Activated naive CD8-positive, alpha-beta T cell treated with anti-CD3 and anti-CD28 coated beads, Interleukin-2, amount 10 ng/mL, durations not matched to agents 7 days and 5 days (primary cell): Measurements from ENCODE around the gene ARID5A. TPM values are rescaled to one million over a fixed set of nuclear protein-coding genes. Genes with fewer than 3 reads are reported as not detected.

Experiments
- ATAC-seq: fragments of 150-1000 bp; cut with Tn5 transposase; one replicate; pipeline ENCODE4 v1.10.0; 2021; ENCODE audit warnings: low read depth, moderate library complexity
- POLR2A ChIA-PET: fragments of 350-600 bp; sonication (Branson Sonifier 250); formaldehyde crosslinking; loops from one replicate; lab custom pipeline; 2021; ENCODE audit warnings: antibody characterized with exemption; lab: Charles Lee
- DNase-seq: peaks from one replicate; pipeline ENCODE4 v3.0.0; 2021
- H3K27ac Mint-ChIP-seq: one replicate; pipeline ENCODE4 v1.8.0; 2022; ENCODE audit warnings: mild to moderate bottlenecking, mixed read lengths
- H3K27me3 Mint-ChIP-seq: one replicate; pipeline ENCODE4 v1.8.0; 2022; ENCODE audit warnings: mild to moderate bottlenecking, moderate library complexity, mixed read lengths
- H3K36me3 Mint-ChIP-seq: one replicate; pipeline ENCODE4 v1.8.0; 2021; ENCODE audit warnings: mild to moderate bottlenecking, mixed read lengths
- H3K4me1 Mint-ChIP-seq: one replicate; pipeline ENCODE4 v1.8.0; 2021; ENCODE audit warnings: mixed read lengths
- H3K4me3 Mint-ChIP-seq: one replicate; pipeline ENCODE4 v1.8.0; 2022; ENCODE audit warnings: mild to moderate bottlenecking, moderate library complexity, mixed read lengths
- H3K9me3 Mint-ChIP-seq: one replicate; pipeline ENCODE4 v1.8.0; 2021; ENCODE audit warnings: mixed read lengths
- total RNA-seq, 2 experiments: library from RNA; stranded (reverse); gene quantifications; one replicate each; pipeline ENCODE4 v1.2.3, GENCODE V29; 2021

Gene ARID5A
- total RNA-seq, 2 experiments from 2014 or later: 62.1 to 62.8 TPM

DNA sequence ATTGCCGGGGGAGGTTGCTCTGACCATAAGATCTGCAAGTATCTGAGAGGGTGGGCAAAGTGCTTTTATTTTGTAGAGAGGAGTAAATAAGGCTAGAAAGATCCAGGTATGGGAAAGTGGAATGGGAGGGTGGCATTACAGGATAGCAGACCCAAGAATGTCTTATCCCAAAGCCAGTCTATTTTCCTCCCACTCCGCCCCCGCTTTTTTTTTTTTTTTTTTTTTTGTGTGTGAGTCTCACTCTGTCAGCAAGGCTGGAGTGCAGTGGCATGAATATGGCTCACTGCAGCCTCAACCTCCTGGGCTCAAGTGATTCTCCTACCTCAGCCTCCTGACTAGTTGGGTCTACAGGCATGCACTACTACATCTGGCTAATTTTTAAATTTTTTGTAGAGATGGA lies 31.5 kb downstream of the ARID5A start:
- DNase-seq (no peak), ATAC-seq (no peak)
- peaks cover 8% of the 10 kb centered on the region for H3K27me3 Mint-ChIP-seq
- no peaks in the 10 kb centered on the region for H3K4me1 Mint-ChIP-seq
- no peak overlapping the region for H3K4me3 Mint-ChIP-seq
- no peaks in the 10 kb centered on the region for H3K9me3 Mint-ChIP-seq
- H3K36me3 Mint-ChIP-seq: peaks cover 1% of the 10 kb centered on the region
- H3K27ac Mint-ChIP-seq: no peak overlapping the region
- POLR2A ChIA-PET: no interaction called here

DNA sequence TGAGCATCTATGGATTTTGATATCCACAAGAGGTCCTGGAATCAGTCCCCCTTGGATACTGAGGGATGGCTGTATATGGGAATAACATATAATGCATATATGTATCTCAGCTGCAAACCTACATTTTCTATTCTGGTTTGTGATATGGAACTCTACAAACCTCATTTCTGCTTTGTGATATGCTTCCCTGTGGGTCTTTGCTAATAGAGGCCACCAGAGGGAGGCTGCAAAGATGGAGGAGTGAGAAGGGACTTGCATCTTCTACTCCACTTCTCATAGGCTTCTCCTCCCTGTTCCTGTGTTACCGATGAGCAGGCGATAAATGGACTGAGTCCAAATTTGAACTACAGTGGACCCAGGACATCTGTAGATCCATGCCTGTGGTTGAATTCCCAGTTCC lies 37.8 kb downstream of the ARID5A start:
- H3K36me3 Mint-ChIP-seq: no peaks in the 10 kb centered on the region
- POLR2A ChIA-PET: no interaction called here
- H3K4me3 Mint-ChIP-seq: no peak overlapping the region

DNA sequence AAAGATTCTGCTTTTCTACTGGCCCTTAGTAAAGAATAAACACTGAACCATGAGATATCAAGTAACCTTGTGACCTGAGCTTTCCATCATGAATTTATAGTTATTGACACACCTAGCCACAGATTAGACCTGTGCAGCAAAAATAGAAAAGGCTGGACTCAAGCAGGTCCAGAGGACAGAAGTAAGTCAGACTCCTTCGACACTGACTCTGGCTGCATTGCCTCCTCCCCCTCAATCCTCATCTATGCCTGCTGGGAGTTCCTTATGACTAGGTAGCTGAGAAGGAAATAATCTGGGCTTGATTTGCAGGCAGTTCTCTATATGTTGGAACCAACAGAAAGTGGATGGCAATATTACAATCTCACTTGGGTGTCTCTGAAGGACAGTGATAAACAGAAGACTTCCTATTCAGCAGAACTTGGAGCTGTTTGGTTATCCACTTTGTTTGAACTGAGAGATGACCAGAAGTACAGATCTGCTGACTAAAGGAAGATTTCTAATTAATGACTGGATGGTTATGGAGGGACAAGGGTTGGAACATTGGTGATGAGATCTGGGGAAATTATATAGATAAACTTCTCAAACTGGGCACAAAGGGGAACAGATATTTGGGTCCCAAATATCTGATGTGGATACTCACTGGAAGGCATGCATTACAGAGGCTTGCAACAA lies 39.4 kb downstream of the ARID5A start:
- H3K27me3 Mint-ChIP-seq: no peaks in the 10 kb centered on the region
- H3K9me3 Mint-ChIP-seq: no peaks in the 10 kb centered on the region
- H3K27ac Mint-ChIP-seq: no peak overlapping the region
- no peak for ATAC-seq
- no peaks in the 10 kb centered on the region for H3K36me3 Mint-ChIP-seq
- POLR2A ChIA-PET: no interaction called here
- DNase-seq: no peak
- no peak overlapping the region for H3K4me3 Mint-ChIP-seq
- H3K4me1 Mint-ChIP-seq: no peaks in the 10 kb centered on the region

More for the DNA sequence above, 37.8 kb downstream of the ARID5A start:
- H3K4me1 Mint-ChIP-seq: no peaks in the 10 kb centered on the region
- no peaks in the 10 kb centered on the region for H3K9me3 Mint-ChIP-seq
- no peaks in the 10 kb centered on the region for H3K27me3 Mint-ChIP-seq
- H3K27ac Mint-ChIP-seq: no peak overlapping the region
- ATAC-seq (no peak), DNase-seq (no peak)

GRCh38 chr2:96577501-96577900 lies 40.9 kb downstream of the ARID5A start:
- Mint-ChIP-seq H3K4me3 (no peak overlapping the region), H3K36me3 (no peaks in the 10 kb centered on the region), H3K27ac (no peak overlapping the region), H3K9me3 (no peaks in the 10 kb centered on the region), H3K4me1 (no peaks in the 10 kb centered on the region), H3K27me3 (no peaks in the 10 kb centered on the region)
- ATAC-seq: no peak
- no peak for DNase-seq
- POLR2A ChIA-PET: no interaction called here

DNA sequence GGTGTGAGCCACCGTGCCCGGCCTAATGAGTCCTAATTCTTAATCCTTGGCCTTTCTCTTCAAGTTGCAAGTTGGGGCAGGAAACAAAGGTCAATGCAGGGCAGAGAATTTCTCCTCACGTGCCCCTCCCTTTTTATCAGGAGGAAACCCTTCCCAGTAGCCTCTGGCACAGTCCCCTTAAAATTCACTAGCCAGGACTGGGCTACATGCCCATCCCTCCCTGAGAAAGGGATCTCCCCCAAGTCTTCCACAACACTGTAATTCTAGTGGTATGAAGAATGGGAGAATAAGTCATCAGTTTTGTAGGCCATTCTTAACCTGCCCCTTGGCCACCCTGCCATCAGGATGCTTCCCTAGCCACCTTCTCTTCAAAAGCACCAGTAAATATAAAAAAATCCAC lies 42.2 kb downstream of the ARID5A start:
- Mint-ChIP-seq H3K36me3 (no peaks in the 10 kb centered on the region), H3K4me3 (no peak overlapping the region), H3K27ac (no peak overlapping the region), H3K9me3 (no peaks in the 10 kb centered on the region), H3K4me1 (no peaks in the 10 kb centered on the region), H3K27me3 (no peaks in the 10 kb centered on the region)
- POLR2A ChIA-PET: no interaction called here
- ATAC-seq (no peak), DNase-seq (no peak)

GRCh38 chr2:96579422-96579821 lies 42.9 kb downstream of the ARID5A start:
- POLR2A ChIA-PET: no interaction called here
- no peak overlapping the region for H3K4me3 Mint-ChIP-seq
- no peaks in the 10 kb centered on the region for H3K9me3 Mint-ChIP-seq
- ATAC-seq (no peak), DNase-seq (no peak)
- H3K36me3 Mint-ChIP-seq: peaks cover 3% of the 10 kb centered on the region
- no peaks in the 10 kb centered on the region for H3K4me1 Mint-ChIP-seq
- H3K27ac Mint-ChIP-seq: no peak overlapping the region
- no peaks in the 10 kb centered on the region for H3K27me3 Mint-ChIP-seq

DNA sequence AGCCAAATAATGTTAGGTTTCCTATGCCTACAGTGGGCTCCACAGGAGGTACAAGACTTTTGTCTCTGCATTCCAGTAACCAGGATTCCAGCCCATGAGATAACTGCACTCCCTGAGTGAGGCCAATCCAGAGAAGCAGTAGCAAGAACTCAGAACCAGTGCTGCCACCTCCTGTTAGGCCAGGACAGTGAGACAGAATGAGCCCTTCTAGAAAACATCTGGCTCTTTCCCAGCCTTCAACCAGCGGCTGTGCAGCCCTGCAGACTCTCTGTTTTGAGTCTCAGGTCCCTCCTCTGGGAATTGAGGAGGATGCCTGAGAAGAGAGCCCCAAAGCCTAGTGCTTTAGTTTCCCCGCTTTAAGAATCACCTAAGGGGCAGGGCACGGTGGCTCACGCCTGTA lies 44.2 kb downstream of the ARID5A start:
- POLR2A ChIA-PET: no interaction called here
- no peak for DNase-seq

DNA sequence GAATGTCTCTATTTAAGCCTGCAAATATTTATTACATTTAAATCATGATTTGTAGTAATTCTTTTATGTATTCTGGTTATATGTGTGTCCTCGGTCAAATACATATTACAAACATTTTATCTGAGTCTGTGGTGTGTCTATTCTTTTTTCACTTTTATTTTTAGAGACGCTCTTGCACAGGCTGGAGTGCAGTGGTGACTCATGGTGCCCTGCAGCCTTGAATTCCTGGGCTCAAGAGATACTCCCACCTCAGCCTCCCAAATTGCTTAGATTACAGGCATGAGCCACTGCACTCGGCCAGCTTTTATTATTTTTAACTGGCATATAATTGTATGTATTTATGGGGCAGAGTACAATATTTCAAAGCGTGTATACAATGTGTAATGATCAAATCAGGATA lies 47.5 kb downstream of the ARID5A start:
- Mint-ChIP-seq H3K4me3 (no peak overlapping the region), H3K27ac (no peak overlapping the region), H3K27me3 (no peaks in the 10 kb centered on the region), H3K4me1 (peaks cover 4% of the 10 kb centered on the region), H3K9me3 (no peaks in the 10 kb centered on the region), H3K36me3 (peaks cover 33% of the 10 kb centered on the region)
- no peak for ATAC-seq
- no peak for DNase-seq
- POLR2A ChIA-PET: no interaction called here

More for the DNA sequence above, 44.2 kb downstream of the ARID5A start:
- H3K9me3 Mint-ChIP-seq: no peaks in the 10 kb centered on the region
- ATAC-seq: no peak
- H3K4me3 Mint-ChIP-seq: no peak overlapping the region
- no peaks in the 10 kb centered on the region for H3K27me3 Mint-ChIP-seq
- no peak overlapping the region for H3K27ac Mint-ChIP-seq
- no peaks in the 10 kb centered on the region for H3K4me1 Mint-ChIP-seq
- peaks cover 14% of the 10 kb centered on the region for H3K36me3 Mint-ChIP-seq

DNA sequence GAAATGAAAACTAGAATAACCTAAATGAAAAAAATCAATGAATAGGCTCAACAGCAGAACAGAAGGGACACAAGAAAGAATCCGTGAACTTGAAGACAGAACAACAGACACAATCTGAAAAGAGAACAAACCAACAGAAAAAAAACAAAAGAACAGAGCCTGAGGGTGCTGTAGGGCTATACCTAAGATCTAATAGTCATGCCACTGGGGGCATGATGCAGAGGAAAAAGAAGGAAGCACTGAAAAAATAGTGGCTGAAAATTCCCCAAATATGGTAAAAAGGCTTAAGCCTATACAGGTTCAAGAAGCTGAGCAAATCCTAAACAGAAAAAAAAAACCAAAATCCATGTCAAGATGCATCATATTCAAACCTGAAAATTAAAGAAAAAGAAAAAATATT lies 51.3 kb downstream of the ARID5A start:
- Mint-ChIP-seq H3K9me3 (no peaks in the 10 kb centered on the region), H3K36me3 (peaks cover 57% of the 10 kb centered on the region), H3K27ac (no peak overlapping the region), H3K4me3 (no peak overlapping the region), H3K27me3 (no peaks in the 10 kb centered on the region), H3K4me1 (peaks cover 21% of the 10 kb centered on the region)
- DNase-seq: no peak
- POLR2A ChIA-PET: no interaction called here
- ATAC-seq: no peak

DNA sequence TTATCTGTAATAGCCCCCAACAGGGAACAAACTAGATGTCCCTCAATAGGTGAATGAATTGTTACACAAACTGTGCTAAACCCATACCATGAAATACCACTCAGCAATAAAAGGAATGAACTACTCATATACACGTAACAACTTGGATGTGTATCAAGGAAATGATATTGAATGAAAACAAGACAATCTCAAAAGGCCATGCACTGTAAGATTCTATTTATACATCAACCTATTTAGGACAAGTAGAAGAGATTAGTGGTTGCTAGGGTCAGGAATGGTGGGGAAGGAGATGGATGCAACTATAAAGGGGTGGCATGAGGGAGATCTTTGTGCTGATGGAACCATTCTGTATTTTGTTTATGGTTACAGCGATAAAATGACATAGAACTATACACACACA lies 54.5 kb downstream of the ARID5A start:
- peaks cover 50% of the 10 kb centered on the region for H3K4me1 Mint-ChIP-seq
- no peak overlapping the region for H3K27ac Mint-ChIP-seq
- peaks cover 65% of the 10 kb centered on the region for H3K36me3 Mint-ChIP-seq
- no peak overlapping the region for H3K4me3 Mint-ChIP-seq
- no peaks in the 10 kb centered on the region for H3K9me3 Mint-ChIP-seq
- ATAC-seq (no peak), DNase-seq (no peak)
- POLR2A ChIA-PET: no interaction called here
- H3K27me3 Mint-ChIP-seq: no peaks in the 10 kb centered on the region

- DNase-seq (no peak), ATAC-seq (no peak)
- no peaks in the 10 kb centered on the region for H3K27me3 Mint-ChIP-seq
- no peak overlapping the region for H3K27ac Mint-ChIP-seq
- no peak overlapping the region for H3K4me3 Mint-ChIP-seq
- H3K36me3 Mint-ChIP-seq: peaks cover 65% of the 10 kb centered on the region
- peaks cover 50% of the 10 kb centered on the region for H3K4me1 Mint-ChIP-seq
- POLR2A ChIA-PET: no interaction called here
- H3K9me3 Mint-ChIP-seq: no peaks in the 10 kb centered on the region
These were observed 54.9 kb downstream of the ARID5A start for GRCh38 chr2:96591494-96591893.

DNA sequence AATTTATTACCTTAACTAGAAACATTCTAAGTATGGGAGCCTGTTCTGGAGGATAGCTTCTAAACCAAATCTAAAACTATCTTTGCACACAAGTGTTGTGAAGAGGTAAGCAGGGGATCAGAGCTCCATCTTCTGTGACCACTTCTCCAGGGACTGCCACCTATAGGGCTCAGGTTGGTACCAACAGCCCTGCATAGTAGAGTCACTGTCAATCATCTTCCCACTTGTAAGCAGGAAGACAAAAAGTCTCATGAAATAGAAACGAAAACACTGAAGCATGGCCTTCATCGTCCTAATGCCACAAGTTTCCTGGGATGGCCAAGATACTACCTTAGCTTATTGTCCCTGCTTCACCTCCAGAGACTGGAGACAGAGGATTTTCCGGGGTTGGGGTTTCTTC lies 57.7 kb downstream of the ARID5A start:
- peak overlapping the region; percentile 50 for H3K4me3 Mint-ChIP-seq
- no peak for DNase-seq
- POLR2A ChIA-PET: interaction anchor here (0.9 to 2.9 kb wide), 5 partner anchors 23 to 386 kb away, joined by 3 to 15 read pairs (median 6); partner anchors contain the start of genes KANSL3 and STARD7
- peaks cover 59% of the 10 kb centered on the region for H3K4me1 Mint-ChIP-seq
- no peaks in the 10 kb centered on the region for H3K27me3 Mint-ChIP-seq
- ATAC-seq: peak; percentile 37
- H3K27ac Mint-ChIP-seq: peak overlapping the region; percentile 88
- no peaks in the 10 kb centered on the region for H3K9me3 Mint-ChIP-seq
- peaks cover 67% of the 10 kb centered on the region for H3K36me3 Mint-ChIP-seq

DNA sequence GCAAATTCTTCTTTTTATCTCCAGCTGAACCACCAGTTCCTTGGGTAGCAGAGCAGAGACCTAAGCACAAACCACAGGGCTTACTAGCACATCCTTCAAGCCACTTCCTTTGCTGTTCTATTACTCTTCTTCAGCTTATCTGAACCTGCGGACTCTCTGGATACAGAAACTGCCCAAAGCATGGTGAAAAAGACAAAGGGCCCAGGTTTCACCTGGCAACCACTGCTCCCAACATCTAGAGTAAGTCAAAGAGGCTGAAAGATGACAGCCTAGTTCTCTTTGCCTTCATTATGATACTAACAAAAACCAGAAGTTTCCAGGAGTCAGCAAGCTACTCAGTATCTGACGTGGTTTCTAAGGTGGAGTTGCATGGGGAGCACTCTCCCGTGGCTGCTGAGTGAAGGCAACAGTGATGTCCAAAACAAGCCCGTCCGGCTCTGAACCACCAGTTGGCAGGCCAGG lies 58.2 kb downstream of the ARID5A start:
- POLR2A ChIA-PET: interaction anchor here (0.9 to 2.9 kb wide), 5 partner anchors 23 to 387 kb away, joined by 3 to 15 read pairs (median 6); partner anchors contain the start of genes KANSL3 and STARD7
- H3K9me3 Mint-ChIP-seq: no peaks in the 10 kb centered on the region
- peak overlapping the region; percentile 88 for H3K27ac Mint-ChIP-seq
- DNase-seq (no peak), ATAC-seq (peak; percentile 96)
- H3K4me1 Mint-ChIP-seq: peaks cover 59% of the 10 kb centered on the region
- H3K27me3 Mint-ChIP-seq: no peaks in the 10 kb centered on the region
- peak overlapping the region; percentile 50 for H3K4me3 Mint-ChIP-seq
- peaks cover 65% of the 10 kb centered on the region for H3K36me3 Mint-ChIP-seq

- H3K27ac Mint-ChIP-seq: peak overlapping the region; percentile 21
- DNase-seq: no peak
- H3K9me3 Mint-ChIP-seq: no peaks in the 10 kb centered on the region
- POLR2A ChIA-PET: no interaction called here
- H3K36me3 Mint-ChIP-seq: peaks cover 74% of the 10 kb centered on the region
- H3K4me3 Mint-ChIP-seq: no peak overlapping the region
- H3K4me1 Mint-ChIP-seq: peaks cover 64% of the 10 kb centered on the region
- no peaks in the 10 kb centered on the region for H3K27me3 Mint-ChIP-seq
- no peak for ATAC-seq
These were observed 60.0 kb downstream of the ARID5A start for GRCh38 chr2:96596596-96596995.
